Endothelial cell of umbilical vein (primary cell): ENCODE measurements around the gene KIF3B. TPM values are rescaled to one million over a fixed set of nuclear protein-coding genes. Genes with fewer than 3 reads are reported as not detected.
"Not testable (repeated sequence)": the region's sequence is repeated elsewhere in the genome, so short reads cannot be mapped to it uniquely, and the experiment has no call there.

Source experiments
- BruUV-seq: library from RNA; stranded (reverse); fragments of 400-500 nt; replicated peaks from 2 replicates; lab custom pipeline; 2021; lab: Mats Ljungman, UMichigan
- CTCF ChIA-PET: fragments of 300-600, 350-600 bp; sonication (Branson Sonifier 250); formaldehyde crosslinking; loops from one replicate; lab custom pipeline; 2021; ENCODE audit warnings: antibody characterized with exemption, inconsistent platforms; lab: Charles Lee
- POLR2A ChIA-PET: fragments of 300-600, 350-600 bp; sonication (Branson Sonifier 250); formaldehyde crosslinking; loops from one replicate; lab custom pipeline; 2021; ENCODE audit warnings: antibody characterized with exemption, inconsistent platforms; lab: Charles Lee
- DNase-seq: peaks from one replicate; pipeline ENCODE4 v3.0.0-alpha.2; 2011; ENCODE audit warnings: low read depth, low spot score
- FAIRE-seq: peaks from 2 replicates; lab custom pipeline; 2011; peaks lifted over from hg19 to GRCh38; lab: Jason Lieb, UNC
- H2AFZ ChIP-seq: 2 replicates; pipeline ENCODE4 v1.6.0; 2012; ENCODE audit warnings: low read depth, low read length, control low read depth, inconsistent platforms
- H3K27ac ChIP-seq: 2 replicates; pipeline ENCODE4 v1.5.1; 2011; ENCODE audit warnings: low read depth, mild to moderate bottlenecking, control low read depth, low read length, moderate library complexity; ENCODE audit not compliant: insufficient read depth
- H3K27me3 ChIP-seq, 2 experiments: 2 replicates each; pipeline versions ENCODE4 v1.6.0 to v1.6.1; 2011; ENCODE audit warnings: low read length in 2 of 2, mixed read lengths in 1 of 2; ENCODE audit not compliant: control insufficient read depth in 2 of 2, insufficient read depth in 2 of 2
- H3K36me3 ChIP-seq, 2 experiments: 2 replicates in 1 of 2; 3 replicates in 1 of 2; pipeline ENCODE4 v1.5.1; 2011; ENCODE audit warnings: low read length in 2 of 2, mild to moderate bottlenecking in 1 of 2, moderate library complexity in 1 of 2; ENCODE audit not compliant: control insufficient read depth in 2 of 2, insufficient read depth in 2 of 2; ENCODE audit errors: extremely low read depth in 1 of 2
- H3K4me1 ChIP-seq: 3 replicates; pipeline ENCODE4 v1.5.1; 2011; ENCODE audit warnings: mild to moderate bottlenecking, low read length; ENCODE audit not compliant: control insufficient read depth, insufficient read depth; ENCODE audit errors: extremely low read depth
- H3K4me2 ChIP-seq: 2 replicates; pipeline ENCODE4 v1.6.1; 2011; ENCODE audit warnings: low read length, control low read depth, mixed read lengths; ENCODE audit not compliant: insufficient read depth
- H3K4me3 ChIP-seq, 3 experiments: fragments of 200-600 bp in 1 of 3; sonication (generic), shearing (Covaris generic) in 1 of 3; replicated peaks in 1 of 3; 2 replicates each; pipeline ENCODE4 v1.5.1; 2011 to 2016; ENCODE audit warnings: control low read depth in 3 of 3, low read length in 3 of 3, mild to moderate bottlenecking in 2 of 3, inconsistent platforms in 1 of 3, low read depth in 1 of 3, moderate library complexity in 1 of 3; ENCODE audit not compliant: insufficient read depth in 1 of 3
- H3K79me2 ChIP-seq: 2 replicates; pipeline ENCODE4 v1.6.0; 2012; ENCODE audit warnings: low read length, inconsistent platforms; ENCODE audit not compliant: control insufficient read depth, insufficient read depth
- H3K9ac ChIP-seq: replicated peaks from 2 replicates; pipeline ENCODE3; 2011; ENCODE audit warnings: low read length, control low read depth; ENCODE audit not compliant: insufficient read depth; ENCODE audit errors: extremely low read depth
- H3K9me1 ChIP-seq: replicated peaks from 3 replicates; pipeline ENCODE4 v1.6.0; 2011; ENCODE audit warnings: mild to moderate bottlenecking, low read length; ENCODE audit not compliant: control insufficient read depth, insufficient read depth; ENCODE audit errors: extremely low read depth
- H3K9me3 ChIP-seq: replicated peaks from 2 replicates; pipeline ENCODE4 v1.5.1; 2012; ENCODE audit warnings: low read length, inconsistent platforms; ENCODE audit not compliant: control insufficient read depth, insufficient read depth
- H4K20me1 ChIP-seq: replicated peaks from 2 replicates; pipeline ENCODE3; 2011; ENCODE audit warnings: mild to moderate bottlenecking, low read length; ENCODE audit not compliant: control insufficient read depth, insufficient read depth; ENCODE audit errors: extremely low read depth
- EZH2 ChIP-seq: IDR thresholded peaks from 2 replicates; pipeline ENCODE4 v1.6.1; 2012; ENCODE audit warnings: borderline replicate concordance, low read depth, mild to moderate bottlenecking, moderate library complexity, low read length, inconsistent platforms; ENCODE audit not compliant: severe bottlenecking
- FOS ChIP-seq: IDR thresholded peaks from 2 replicates; pipeline ENCODE4 v1.6.1; 2011; ENCODE audit warnings: mild to moderate bottlenecking, low read length, moderate library complexity, borderline replicate concordance; ENCODE audit not compliant: insufficient read depth
- GATA2 ChIP-seq: IDR thresholded peaks from 2 replicates; pipeline ENCODE4 v1.7.0; 2011; ENCODE audit warnings: low read depth, mild to moderate bottlenecking, moderate library complexity, mixed read lengths, low read length; ENCODE audit not compliant: insufficient read length, insufficient read depth
- JUN ChIP-seq: IDR thresholded peaks from 2 replicates; pipeline ENCODE4 v1.6.1; 2011; ENCODE audit warnings: borderline replicate concordance, low read depth; ENCODE audit not compliant: insufficient read length, insufficient read depth
- MAX ChIP-seq: IDR thresholded peaks from 2 replicates; pipeline ENCODE4 v1.6.1; 2011; ENCODE audit not compliant: insufficient read depth, insufficient read length
- MYC ChIP-seq: IDR thresholded peaks from one replicate; pipeline ENCODE4 v1.6.1; 2011; ENCODE audit warnings: mild to moderate bottlenecking, low read depth, low read length
- POLR2A ChIP-seq: IDR thresholded peaks from 2 replicates; pipeline ENCODE4 v1.6.1; 2012; ENCODE audit warnings: low read depth, mild to moderate bottlenecking, control low read depth, low read length
- POLR2AphosphoS5 ChIP-seq: IDR thresholded peaks from 2 replicates; pipeline ENCODE4 v1.6.1; 2012; ENCODE audit warnings: low read depth, mild to moderate bottlenecking, control low read depth, low read length, moderate library complexity; ENCODE audit not compliant: insufficient read depth
- dilution Hi-C: fragments of 300-500 bp; cut with MboI; formaldehyde crosslinking; loops from one replicate; pipeline ENCODE4 v1.15.0; 2019; ENCODE audit warnings: low sequenced_read_pairs; ENCODE audit not compliant: extremely low pct_ligation_motif_present
- intact Hi-C: fragments of 100-400 bp; cut with micrococcal nuclease; formaldehyde crosslinking; loops from one replicate; pipeline ENCODE4 v1.10.0; 2022
- polyA plus RNA-seq, 4 experiments: library from polyadenylated mRNA; depleted of rRNA in 3 of 4; stranded (reverse) in 3 of 4; unstranded in 1 of 4; fragments of >200 nt; gene quantifications; 2 replicates each; pipeline versions ENCODE4 v1.2.1 to v1.2.3, GENCODE V29; 2011 to 2012; ENCODE audit warnings: missing spikeins in 1 of 4
- total RNA-seq: library from RNA; stranded (reverse); gene quantifications from 2 replicates; pipeline ENCODE4 v1.2.3, GENCODE V29; 2021
- TF ChIP-seq, protein P1 (sequence below), 2 donors: IDR thresholded peaks; 1 replicate in 1 of 2; 2 replicates in 1 of 2; pipeline ENCODE4 v1.5.1; 2011; ENCODE audit warnings: low read length in 2 of 2, mild to moderate bottlenecking in 2 of 2, moderate library complexity in 2 of 2, control low read depth in 1 of 2, inconsistent platforms in 1 of 2, low read depth in 1 of 2; ENCODE audit not compliant: insufficient read depth in 1 of 2; ENCODE audit errors: extremely low read depth in 1 of 2

KIF3B gene
- total and polyA plus RNA-seq, 2 donors (not counting 3 experiments of a cell fraction or from before 2014, with no cell fraction given), result 14.5 to 25.1 TPM

- Histone ChIP-seq H3K9ac (no peak overlapping the region), H3K4me1 (peaks cover 10% of the 10 kb centered on the region), H3K9me1 (no peaks in the 10 kb centered on the region), H3K27ac (no peak overlapping the region), H3K9me3 (no peaks in the 10 kb centered on the region), H2AFZ (no peak overlapping the region), H3K27me3 (no peaks in the 10 kb centered on the region), H3K36me3 (peaks cover 0 to 1% of the 10 kb centered on the region in 2 experiments), H3K4me2 (no peak overlapping the region), H3K79me2 (peaks cover 63% of the 10 kb centered on the region), H4K20me1 (peaks cover 2% of the 10 kb centered on the region), H3K4me3 (no peak overlapping the region)
- ChIA-PET CTCF (no interaction called here), POLR2A (no interaction called here)
- intact Hi-C loops (no loop called here), dilution Hi-C loops (no loop called here)
- TF ChIP-seq, protein P1, sequence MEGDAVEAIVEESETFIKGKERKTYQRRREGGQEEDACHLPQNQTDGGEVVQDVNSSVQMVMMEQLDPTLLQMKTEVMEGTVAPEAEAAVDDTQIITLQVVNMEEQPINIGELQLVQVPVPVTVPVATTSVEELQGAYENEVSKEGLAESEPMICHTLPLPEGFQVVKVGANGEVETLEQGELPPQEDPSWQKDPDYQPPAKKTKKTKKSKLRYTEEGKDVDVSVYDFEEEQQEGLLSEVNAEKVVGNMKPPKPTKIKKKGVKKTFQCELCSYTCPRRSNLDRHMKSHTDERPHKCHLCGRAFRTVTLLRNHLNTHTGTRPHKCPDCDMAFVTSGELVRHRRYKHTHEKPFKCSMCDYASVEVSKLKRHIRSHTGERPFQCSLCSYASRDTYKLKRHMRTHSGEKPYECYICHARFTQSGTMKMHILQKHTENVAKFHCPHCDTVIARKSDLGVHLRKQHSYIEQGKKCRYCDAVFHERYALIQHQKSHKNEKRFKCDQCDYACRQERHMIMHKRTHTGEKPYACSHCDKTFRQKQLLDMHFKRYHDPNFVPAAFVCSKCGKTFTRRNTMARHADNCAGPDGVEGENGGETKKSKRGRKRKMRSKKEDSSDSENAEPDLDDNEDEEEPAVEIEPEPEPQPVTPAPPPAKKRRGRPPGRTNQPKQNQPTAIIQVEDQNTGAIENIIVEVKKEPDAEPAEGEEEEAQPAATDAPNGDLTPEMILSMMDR (IDR thresholded peaks at IDR 0.05; ENCODE audit: extremely low read depth in 1 of 2, insufficient read depth in 1 of 2, low read depth in 1 of 2, low read length in 2 of 2), result no peak
- no peak for TF ChIP-seq POLR2AphosphoS5
- no peak for TF ChIP-seq POLR2A
- TF ChIP-seq JUN, result no peak
- TF ChIP-seq MYC, result no peak
- no peak for TF ChIP-seq EZH2
- TF ChIP-seq FOS, result no peak
- TF ChIP-seq MAX, result no peak
- no peak for TF ChIP-seq GATA2
- no peak for FAIRE-seq
- DNase-seq, result no peak
- BruUV-seq, result no TSS peak
These were observed 104.9 kb downstream of the KIF3B start for GRCh38 chr20:32382102-32382950.

GRCh38 chr20:32383441-32383840 is 106.0 kb downstream of the KIF3B start:
- H3K27me3 ChIP-seq, H3K27ac ChIP-seq, H3K4me3 ChIP-seq, DNase-seq, H3K4me1 ChIP-seq, H2AFZ ChIP-seq, H3K9me1 ChIP-seq, FAIRE-seq, CTCF ChIA-PET, H3K4me2 ChIP-seq, POLR2A ChIA-PET, BruUV-seq, H3K9me3 ChIP-seq, H3K36me3 ChIP-seq, H4K20me1 ChIP-seq, dilution Hi-C loops, intact Hi-C loops, H3K9ac ChIP-seq: not testable (repeated sequence)
- H3K79me2 ChIP-seq, result peaks cover 64% of the 10 kb centered on the region
